DMS114 treated with DMSO at 0.1 percent for 48 hours (cell line): ENCODE results near the gene KRTAP3-3.

Source experiments
- DNase-seq: peaks from one replicate; lab custom pipeline; 2025; ENCODE audit not compliant: unreplicated experiment; lab: John Stamatoyannopoulos, UW

KRTAP3-3 gene

DNA sequence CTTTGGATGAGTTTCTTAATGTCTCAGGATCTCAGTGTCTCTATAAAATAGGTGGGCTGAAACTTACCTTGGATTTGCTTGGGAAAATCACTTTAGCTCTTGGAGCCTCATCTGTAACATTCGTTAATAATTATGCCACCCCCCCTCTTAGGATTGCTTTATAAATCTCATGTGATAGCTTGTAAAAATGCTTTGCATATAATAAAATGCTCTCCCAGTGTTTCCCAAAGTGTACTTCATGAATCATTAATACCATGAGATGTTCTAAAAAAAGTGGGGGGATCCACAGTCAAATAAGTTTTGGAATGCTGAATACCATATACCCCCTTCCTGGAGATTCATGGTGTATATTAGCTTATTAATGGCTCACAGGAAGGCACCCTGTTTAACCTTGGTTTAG lies 32.4 kb downstream of the KRTAP3-3 start:
- DNase-seq, result no peak

DNA sequence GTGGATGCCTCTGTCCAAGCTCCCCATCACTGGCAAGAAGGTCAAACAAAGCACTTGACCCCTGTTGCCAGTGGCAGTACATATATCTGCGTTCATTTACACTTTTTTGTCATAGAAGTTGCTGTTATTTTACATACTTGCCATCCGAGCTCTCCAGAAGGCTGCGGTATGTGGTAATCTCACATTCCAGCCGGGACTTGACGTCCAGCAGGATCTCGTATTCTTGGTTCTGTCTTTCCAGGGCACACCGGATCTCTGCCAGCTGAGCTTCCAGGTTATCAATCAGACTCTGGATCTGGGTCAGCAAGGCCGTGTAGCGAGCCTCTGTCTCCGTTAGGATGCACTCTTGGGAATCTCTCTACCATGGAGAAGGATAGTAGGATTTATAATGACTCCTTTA lies 33.8 kb downstream of the KRTAP3-3 start:
- DNase-seq, result no peak

DNA sequence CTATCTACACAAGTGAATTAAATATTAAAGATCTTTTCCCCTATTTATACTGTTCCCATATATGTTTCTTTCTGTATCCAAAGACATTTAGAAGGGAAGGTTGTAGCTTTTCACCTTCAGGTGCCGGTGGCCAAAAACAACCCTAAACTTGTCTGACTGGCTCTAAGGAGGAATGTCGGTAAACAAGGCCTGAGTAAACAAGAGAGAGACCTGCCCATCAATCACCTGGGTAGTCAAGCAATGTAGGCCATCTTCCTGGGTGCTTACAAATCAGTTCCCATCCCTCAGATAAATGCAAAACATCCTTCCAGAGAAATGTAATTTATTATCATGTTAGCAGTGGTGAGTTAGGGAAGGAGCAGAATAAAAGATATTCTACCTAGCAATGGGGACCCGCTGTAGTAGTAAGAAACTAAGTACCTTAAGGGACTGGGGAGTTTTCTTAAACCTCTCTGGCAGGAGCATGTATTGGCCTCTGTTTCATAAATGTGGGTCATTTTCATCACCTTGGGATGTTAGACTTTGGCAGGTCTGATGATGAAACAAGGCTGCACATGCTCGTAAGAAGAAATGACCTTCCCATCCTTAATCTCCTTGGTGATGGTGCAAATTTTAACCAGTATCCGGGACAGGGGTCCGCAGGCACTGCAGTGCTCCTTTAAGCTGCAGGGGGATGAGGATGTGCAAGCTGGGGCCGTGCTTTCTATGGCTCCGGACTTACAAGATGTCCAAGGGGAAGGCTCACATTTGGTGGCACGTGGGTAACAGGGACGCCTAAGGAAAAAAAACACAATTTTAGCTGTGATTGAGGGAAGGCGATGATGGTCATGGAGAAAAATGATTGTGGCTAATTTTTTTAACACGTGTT lies 35.6 kb downstream of the KRTAP3-3 start:
- DNase-seq, result no peak

- DNase-seq, result no peak
Measured at GRCh38 chr17:40956401-40957254, 37.3 kb downstream of the KRTAP3-3 start.

- no peak for DNase-seq
Measured at GRCh38 chr17:40953881-40954280, 40.1 kb downstream of the KRTAP3-3 start.

DNA sequence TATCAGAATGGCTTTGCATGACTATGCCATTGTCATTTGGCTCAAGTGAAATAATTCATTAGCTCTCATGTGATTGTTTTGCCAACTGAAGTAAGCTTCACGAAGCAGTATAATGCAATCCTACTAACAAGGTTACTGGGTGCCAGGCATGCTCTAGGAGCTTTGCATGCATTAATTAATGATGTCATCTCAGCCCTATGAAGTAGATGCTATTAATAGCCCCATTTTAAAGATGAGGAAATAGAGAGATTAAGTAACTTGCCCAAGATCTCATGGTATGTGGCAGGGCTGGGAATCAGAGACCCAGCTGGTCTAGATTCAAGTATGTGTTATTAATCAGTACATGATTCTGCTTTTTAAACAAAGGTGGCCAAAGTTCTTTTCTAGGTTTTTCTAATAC lies 41.3 kb downstream of the KRTAP3-3 start:
- no peak for DNase-seq

DNA sequence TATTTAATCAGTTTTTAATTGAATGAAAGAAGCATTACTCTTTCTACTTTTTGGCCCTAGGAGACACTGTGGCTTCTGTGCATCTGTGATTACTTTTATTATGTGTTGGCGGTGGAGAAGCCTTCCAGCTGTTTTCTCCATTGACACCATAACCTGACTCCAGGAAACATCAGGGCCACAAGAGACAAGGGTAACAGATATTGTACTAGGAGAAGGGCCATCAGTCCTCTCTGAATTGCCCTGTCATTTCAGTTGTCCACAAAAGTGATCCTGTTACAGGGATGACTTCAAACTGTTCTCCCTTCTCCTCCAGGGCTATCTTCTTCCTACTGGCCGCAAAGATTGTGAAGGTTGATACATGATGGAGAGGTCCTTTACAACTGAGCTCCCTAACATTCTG lies 41.8 kb downstream of the KRTAP3-3 start:
- no peak for DNase-seq

DNA sequence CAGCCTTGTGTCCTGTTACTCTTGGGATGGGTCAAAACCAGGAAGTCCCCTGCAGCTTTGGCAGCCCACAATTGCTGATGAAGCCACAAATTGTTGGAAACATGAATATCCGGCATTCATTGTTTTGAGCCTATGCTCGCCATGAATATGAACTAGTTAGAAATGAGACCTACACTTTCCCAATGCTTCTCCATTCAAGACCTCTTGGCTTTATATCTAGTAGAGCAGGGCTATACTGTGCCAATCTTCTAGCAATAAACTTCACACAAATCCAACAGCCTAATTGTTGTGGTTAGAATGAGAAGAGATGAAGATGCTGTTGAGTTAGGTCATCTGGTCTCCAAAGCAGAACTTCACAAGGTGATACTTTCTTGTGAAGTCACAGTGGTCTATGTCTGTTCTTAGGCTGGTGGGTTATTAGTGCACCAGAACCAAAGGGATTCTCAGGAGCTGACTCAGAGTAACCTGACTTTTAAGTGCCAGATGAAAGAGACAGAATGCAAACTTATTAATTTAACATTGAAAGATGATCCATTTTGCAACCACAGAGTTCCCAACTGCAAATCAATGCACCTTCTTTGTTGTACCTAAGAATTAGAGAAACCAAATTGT lies 42.8 kb downstream of the KRTAP3-3 start:
- no peak for DNase-seq

- no peak for DNase-seq
Measured at GRCh38 chr17:40950176-40950575, 43.8 kb downstream of the KRTAP3-3 start.

GRCh38 chr17:40949418-40949817 lies 44.5 kb downstream of the KRTAP3-3 start:
- no peak for DNase-seq

GRCh38 chr17:40947929-40948328 lies 46.0 kb downstream of the KRTAP3-3 start:
- DNase-seq, result no peak

GRCh38 chr17:40945414-40945813 lies 48.5 kb downstream of the KRTAP3-3 start:
- DNase-seq, result no peak

GRCh38 chr17:40944531-40944930 lies 49.4 kb downstream of the KRTAP3-3 start:
- DNase-seq, result no peak
